ENCODE results near the gene LBX2. TPM values are rescaled to one million over a fixed set of nuclear protein-coding genes. Genes with fewer than 3 reads are reported as not detected.
A peak's percentile ranks its signal among the peaks of the same experiment; 100 is the strongest.

The LBX2 gene
- total RNA-seq, 4 donors from 2014 or later = 0.40 to 0.58 TPM; not detected in 2

DNA sequence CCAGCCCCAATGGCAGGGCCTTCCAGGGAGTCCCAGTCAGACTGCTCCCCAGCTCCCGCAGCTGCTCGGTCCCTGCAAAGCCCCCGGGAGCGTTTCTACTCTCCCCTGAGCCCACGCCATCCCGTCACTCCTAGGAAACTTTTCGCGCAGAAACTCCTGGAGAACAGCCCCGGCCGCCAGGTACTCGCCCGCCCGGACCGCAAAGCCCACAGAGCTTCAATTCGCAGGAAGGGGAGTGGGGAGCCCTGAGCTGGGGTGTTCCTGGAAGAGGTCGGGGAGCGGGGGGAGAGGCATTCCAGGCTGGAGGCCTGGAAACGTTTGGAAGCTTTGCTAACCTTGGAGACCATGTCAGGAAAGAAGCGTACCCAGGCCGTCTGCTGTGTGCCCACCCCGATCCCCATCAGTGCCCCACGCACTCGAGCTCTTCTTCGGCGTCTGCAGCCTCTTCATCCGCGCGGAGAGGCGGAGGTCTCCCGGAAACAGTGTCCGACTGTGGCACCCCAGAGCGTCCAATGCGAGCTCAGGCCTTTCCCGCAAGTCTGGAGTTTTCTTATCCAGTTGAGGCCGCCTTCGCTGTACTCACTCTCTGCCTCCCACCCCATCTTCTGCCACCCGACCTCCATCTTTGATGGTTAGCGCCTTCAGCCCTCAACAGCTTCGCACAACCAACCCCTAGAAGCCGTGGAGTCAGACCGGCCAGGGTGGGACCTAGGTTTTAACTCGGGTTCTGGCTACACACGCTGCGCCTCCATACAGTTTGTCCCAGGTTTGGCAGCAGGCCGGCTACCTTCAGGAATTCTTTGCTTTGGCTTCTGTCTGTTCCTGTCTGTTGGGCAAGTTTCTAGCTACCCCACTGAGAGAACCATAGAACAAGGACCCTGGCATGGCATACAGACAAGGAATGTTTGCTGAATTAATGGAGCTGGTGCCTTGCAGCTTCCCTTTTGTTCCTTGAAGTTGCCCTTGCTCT lies 4.4 kb upstream of the LBX2 start:
- H3K36me3 ChIP-seq = peaks cover 0 to 22% of the 10 kb centered on the region in 2 donors
- WGBS, 2 donors (ENCODE audit: low coverage in 1 of 2) = 67 to 78% methylated on average over 5 to 15 of the region's 45 CpGs
- H3K4me3 ChIP-seq = peak overlapping the region; percentile 21 to 57
- peak overlapping the region in 3 of 4 donors; percentile 55 to 81 (median 65) for H3K27ac ChIP-seq
- no peak for ATAC-seq
- H3K4me1 ChIP-seq = peaks cover 0 to 73% (median 28%) of the 10 kb centered on the region in 3 donors
- no peak for TF ChIP-seq EP300 (IDR thresholded peaks at IDR 0.05)
- no peak for TF ChIP-seq POLR2AphosphoS5 (IDR thresholded peaks at IDR 0.05)
- no peak for TF ChIP-seq POLR2A (IDR thresholded peaks at IDR 0.05)
- TF ChIP-seq, protein P1, sequence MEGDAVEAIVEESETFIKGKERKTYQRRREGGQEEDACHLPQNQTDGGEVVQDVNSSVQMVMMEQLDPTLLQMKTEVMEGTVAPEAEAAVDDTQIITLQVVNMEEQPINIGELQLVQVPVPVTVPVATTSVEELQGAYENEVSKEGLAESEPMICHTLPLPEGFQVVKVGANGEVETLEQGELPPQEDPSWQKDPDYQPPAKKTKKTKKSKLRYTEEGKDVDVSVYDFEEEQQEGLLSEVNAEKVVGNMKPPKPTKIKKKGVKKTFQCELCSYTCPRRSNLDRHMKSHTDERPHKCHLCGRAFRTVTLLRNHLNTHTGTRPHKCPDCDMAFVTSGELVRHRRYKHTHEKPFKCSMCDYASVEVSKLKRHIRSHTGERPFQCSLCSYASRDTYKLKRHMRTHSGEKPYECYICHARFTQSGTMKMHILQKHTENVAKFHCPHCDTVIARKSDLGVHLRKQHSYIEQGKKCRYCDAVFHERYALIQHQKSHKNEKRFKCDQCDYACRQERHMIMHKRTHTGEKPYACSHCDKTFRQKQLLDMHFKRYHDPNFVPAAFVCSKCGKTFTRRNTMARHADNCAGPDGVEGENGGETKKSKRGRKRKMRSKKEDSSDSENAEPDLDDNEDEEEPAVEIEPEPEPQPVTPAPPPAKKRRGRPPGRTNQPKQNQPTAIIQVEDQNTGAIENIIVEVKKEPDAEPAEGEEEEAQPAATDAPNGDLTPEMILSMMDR (IDR thresholded peaks at IDR 0.05) = no peak
- H3K27me3 ChIP-seq = peaks cover 79% of the 10 kb centered on the region
- no peaks in the 10 kb centered on the region for H3K9me3 ChIP-seq

DNA sequence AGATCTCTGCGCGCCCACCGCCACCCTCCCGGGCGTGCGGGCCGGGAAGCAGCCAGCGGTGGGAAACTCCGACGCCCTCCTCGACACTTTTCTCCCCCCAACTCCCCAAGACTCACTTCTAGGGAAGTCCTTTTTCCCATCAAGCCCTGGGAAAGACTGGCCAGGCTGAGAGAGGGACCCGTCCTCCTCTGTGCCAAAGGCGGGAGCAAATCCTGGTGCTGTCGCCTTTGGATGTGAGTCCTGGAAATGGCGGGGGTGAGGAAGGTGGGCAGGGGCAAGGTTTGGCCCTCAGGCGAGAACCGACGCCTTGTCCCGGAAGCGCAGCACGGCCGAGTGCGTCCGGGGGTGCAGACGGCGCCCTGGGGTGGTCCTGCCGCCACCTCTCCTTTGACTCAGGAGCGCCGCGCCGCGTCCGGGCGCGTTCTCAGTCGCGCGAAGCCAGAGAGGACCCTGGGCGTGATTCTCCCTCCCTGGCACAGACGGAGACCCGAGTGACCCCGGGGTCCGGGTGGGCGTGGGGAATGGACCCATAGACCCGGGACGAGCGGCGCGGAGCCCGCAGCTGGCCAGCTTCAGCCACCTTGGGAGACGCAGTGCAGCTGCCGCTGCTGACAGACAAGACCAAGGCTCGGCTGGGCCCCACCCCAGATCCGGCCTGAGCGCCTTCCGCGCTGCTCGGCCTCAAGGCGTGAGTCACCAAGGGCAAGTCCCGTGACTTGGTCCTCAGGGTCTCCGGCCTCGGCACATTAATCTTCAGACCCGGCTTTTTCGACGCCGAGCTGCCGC lies 3.5 kb upstream of the LBX2 start:
- peaks cover 0 to 76% (median 37%) of the 10 kb centered on the region in 3 donors for H3K4me1 ChIP-seq
- no peaks in the 10 kb centered on the region for H3K9me3 ChIP-seq
- peak overlapping the region in 3 of 4 donors; percentile 55 to 81 (median 65) for H3K27ac ChIP-seq
- peak; percentile 28 to 57 for TF ChIP-seq POLR2A (IDR thresholded peaks at IDR 0.05)
- TF ChIP-seq EP300 (IDR thresholded peaks at IDR 0.05) = no peak
- TF ChIP-seq, protein P1 (IDR thresholded peaks at IDR 0.05) = peak in 1 of 4 experiments; percentile 37
- peak; percentile 28 for TF ChIP-seq POLR2AphosphoS5 (IDR thresholded peaks at IDR 0.05)
- no CpG with 5 or more reads among the region's 67 CpGs for WGBS, 2 donors (ENCODE audit: low coverage in 1 of 2)
- H3K4me3 ChIP-seq = peak overlapping the region; percentile 21 to 57
- ATAC-seq = peak; percentile 63
- peaks cover 0 to 22% of the 10 kb centered on the region in 2 donors for H3K36me3 ChIP-seq
- peaks cover 88% of the 10 kb centered on the region for H3K27me3 ChIP-seq

DNA sequence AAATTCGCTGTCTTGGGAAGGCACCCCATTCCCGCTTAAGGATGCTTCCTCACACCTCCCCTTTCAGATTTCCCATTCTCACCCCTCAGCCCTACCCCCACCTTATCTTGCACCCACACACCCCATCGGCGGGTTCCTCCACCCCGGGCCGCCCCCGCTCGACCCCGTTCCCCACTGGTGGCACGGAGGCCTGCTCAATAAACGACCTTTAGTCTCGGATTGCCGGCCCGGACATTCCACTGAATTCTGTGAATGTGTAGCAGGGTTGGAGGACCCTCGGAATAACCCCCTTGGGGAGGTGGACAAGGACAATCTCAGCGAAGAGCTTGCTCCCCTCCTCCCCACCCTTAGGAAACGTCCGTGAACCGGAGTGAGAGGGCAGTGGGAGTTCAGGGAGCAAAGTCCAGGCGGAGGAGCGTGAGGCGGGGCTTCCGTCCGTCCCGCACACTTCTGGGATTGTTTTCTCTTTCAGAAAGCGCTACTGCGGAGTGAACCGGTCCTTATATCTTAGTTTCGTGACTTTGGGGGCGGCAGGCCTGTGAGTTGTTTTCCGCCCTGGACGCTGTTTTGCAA lies 2.8 kb upstream of the LBX2 start:
- Histone ChIP-seq H3K27ac (peak overlapping the region in 2 of 4 donors; percentile 65 to 81), H3K9me3 (no peaks in the 10 kb centered on the region), H3K4me3 (peak overlapping the region; percentile 21 to 57), H3K4me1 (peaks cover 0 to 81% (median 42%) of the 10 kb centered on the region in 3 donors), H3K36me3 (peaks cover 0 to 22% of the 10 kb centered on the region in 2 donors), H3K27me3 (peaks cover 95% of the 10 kb centered on the region)
- WGBS, 2 donors (ENCODE audit: low coverage in 1 of 2) = 33 to 100% methylated on average over 1 to 6 of the region's 32 CpGs
- no peak for ATAC-seq
- TF ChIP-seq POLR2A (IDR thresholded peaks at IDR 0.05) = no peak
- no peak for TF ChIP-seq POLR2AphosphoS5 (IDR thresholded peaks at IDR 0.05)
- TF ChIP-seq, protein P1 (IDR thresholded peaks at IDR 0.05) = no peak
- no peak for TF ChIP-seq EP300 (IDR thresholded peaks at IDR 0.05)

DNA sequence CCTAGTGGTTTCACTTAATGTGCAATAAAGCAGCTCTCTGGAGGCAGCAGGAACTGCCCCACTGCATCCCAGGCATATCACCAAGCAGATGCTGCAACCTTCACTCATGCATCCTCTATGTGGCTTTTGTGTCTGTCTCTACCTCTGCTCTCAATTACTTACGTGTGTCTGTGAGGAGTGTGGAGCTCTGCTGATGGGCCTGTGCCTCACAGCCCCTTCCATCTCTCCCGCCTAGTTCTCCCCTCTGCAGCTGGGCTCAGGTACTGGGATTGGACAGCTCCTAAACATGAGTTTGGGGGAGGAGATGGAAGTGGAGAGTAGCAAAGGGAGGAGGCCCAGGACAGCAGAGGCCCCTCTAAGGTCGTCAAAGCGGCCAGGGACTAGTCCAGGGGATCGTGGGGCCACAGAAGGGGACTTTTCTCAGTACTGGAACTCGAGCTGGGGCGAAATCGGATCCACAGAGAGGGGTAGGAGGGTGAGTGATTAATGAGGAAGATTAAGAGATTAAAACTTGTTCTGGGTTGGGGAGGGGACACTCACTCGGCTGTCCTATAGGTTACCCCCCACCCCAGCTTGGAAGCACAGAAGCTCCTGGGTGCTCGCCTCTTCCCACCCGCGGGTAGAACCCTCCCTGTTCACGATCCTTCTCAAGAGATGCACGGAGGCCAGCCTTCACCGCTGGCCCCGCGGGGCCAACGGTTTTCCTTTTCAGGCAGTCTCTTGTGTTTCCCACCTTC lies 2.1 kb upstream of the LBX2 start:
- ATAC-seq = no peak
- TF ChIP-seq, protein P1 (IDR thresholded peaks at IDR 0.05) = no peak
- TF ChIP-seq EP300 (IDR thresholded peaks at IDR 0.05) (no peak), POLR2A (IDR thresholded peaks at IDR 0.05) (no peak), POLR2AphosphoS5 (IDR thresholded peaks at IDR 0.05) (no peak)
- WGBS, 2 donors (ENCODE audit: low coverage in 1 of 2) = 70 to 79% methylated on average over 6 to 18 of the region's 18 CpGs
- no peak overlapping the region for H3K27ac ChIP-seq
- peaks cover 0 to 22% of the 10 kb centered on the region in 2 donors for H3K36me3 ChIP-seq
- no peaks in the 10 kb centered on the region for H3K9me3 ChIP-seq
- H3K4me1 ChIP-seq = peaks cover 0 to 75% (median 40%) of the 10 kb centered on the region in 3 donors
- no peak overlapping the region for H3K4me3 ChIP-seq
- peaks cover 100% of the 10 kb centered on the region for H3K27me3 ChIP-seq

Data from gastroesophageal sphincter (tissue), 4 donors.